NCI-H1436 (cell line): Measurements from ENCODE around the gene SLC22A7.

Source experiments
- DNase-seq: peaks from one replicate; lab custom pipeline; 2025; lab: John Stamatoyannopoulos, UW

The SLC22A7 gene

DNA sequence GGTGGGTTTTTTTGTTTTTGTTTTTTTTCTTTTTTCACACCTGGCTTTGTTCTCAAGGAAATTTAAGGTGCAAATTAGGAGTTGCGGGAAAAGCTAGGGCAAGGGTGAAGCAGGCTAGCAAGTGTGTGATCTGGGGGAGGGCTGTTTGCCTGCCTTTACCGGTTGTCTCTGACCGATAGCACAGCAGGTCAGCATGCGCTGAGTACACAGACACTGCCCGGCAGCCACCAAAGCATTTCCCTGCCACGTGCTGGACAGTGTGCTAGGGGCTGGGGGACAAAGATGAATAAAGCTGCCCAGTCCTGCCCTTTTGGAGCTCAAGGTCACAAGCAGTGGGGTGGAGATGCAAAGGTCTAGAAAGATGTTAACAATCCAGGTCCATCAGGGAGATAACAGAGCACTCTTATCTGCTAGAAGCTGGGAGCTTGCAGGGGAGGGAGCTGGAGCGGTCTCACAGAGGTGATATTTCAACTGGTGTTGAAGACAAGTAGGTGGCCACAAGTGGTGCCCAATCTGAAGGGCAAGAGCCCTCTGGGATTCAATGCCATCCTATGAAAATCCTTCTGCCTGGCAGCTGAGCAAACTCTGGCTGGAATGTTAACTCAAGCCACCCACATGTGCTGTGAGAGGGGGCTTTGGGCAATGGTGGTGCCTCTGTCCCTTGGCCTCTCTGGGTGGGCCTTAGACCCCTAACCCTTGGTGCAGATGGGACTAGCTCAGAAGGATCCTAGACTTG, 30.3 kb upstream of the SLC22A7 start:
- DNase-seq, result no peak

DNA sequence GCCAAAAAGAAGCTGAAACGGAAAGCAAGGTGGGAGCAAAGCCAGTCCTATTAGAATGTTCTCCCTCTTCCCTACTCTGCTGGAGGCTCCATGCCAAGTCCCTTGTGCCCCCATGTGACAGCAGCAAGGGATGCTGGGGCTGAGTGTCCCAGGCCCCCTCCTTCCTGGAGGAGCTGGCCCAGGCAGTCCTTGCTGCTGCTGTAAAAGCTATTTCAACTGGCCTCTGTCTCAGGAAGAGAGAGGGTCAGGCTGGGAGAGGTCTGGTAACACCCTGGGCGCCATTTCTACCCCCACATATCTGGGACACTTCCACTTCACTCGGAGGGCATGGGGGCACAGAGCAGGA, 29.7 kb upstream of the SLC22A7 start:
- no peak for DNase-seq

GRCh38 chr6:43268782-43269272, 29.2 kb upstream of the SLC22A7 start:
- DNase-seq, result no peak

- DNase-seq, result no peak
These were observed 28.6 kb upstream of the SLC22A7 start for GRCh38 chr6:43269273-43270007.

- peak; percentile 18 for DNase-seq
These were observed 26.8 kb upstream of the SLC22A7 start for GRCh38 chr6:43271103-43271815.

DNA sequence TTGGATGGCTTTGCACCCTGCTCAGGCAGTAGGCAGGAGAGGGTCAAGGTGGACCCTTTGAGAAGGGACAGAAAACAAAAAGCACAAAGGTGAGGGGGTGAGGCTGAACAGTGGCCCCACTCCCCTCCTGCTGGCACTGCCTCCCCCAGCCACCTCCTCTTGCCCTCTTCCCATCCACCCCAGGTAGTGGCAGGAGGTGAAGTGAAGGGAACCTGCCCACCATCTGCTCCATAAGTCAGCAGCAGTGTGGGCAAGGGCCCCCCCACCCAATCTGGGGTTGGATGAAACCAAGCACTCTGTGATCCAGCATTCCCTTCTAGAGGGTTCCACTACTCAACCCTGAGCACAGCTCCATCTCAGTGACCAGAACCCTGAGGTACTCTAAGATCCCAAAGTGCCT, 26.1 kb upstream of the SLC22A7 start:
- DNase-seq, result no peak

- no peak for DNase-seq
These were observed 24.4 kb upstream of the SLC22A7 start for GRCh38 chr6:43273707-43274106.

- no peak for DNase-seq
These were observed 23.7 kb upstream of the SLC22A7 start for GRCh38 chr6:43274127-43274915.

GRCh38 chr6:43274916-43275597, 23.0 kb upstream of the SLC22A7 start:
- DNase-seq, result no peak

GRCh38 chr6:43275801-43276576, 22.1 kb upstream of the SLC22A7 start:
- no peak for DNase-seq

- no peak for DNase-seq
These were observed 21.3 kb upstream of the SLC22A7 start for GRCh38 chr6:43276577-43277305.

- no peak for DNase-seq
These were observed 20.8 kb upstream of the SLC22A7 start for GRCh38 chr6:43277306-43277642.

DNA sequence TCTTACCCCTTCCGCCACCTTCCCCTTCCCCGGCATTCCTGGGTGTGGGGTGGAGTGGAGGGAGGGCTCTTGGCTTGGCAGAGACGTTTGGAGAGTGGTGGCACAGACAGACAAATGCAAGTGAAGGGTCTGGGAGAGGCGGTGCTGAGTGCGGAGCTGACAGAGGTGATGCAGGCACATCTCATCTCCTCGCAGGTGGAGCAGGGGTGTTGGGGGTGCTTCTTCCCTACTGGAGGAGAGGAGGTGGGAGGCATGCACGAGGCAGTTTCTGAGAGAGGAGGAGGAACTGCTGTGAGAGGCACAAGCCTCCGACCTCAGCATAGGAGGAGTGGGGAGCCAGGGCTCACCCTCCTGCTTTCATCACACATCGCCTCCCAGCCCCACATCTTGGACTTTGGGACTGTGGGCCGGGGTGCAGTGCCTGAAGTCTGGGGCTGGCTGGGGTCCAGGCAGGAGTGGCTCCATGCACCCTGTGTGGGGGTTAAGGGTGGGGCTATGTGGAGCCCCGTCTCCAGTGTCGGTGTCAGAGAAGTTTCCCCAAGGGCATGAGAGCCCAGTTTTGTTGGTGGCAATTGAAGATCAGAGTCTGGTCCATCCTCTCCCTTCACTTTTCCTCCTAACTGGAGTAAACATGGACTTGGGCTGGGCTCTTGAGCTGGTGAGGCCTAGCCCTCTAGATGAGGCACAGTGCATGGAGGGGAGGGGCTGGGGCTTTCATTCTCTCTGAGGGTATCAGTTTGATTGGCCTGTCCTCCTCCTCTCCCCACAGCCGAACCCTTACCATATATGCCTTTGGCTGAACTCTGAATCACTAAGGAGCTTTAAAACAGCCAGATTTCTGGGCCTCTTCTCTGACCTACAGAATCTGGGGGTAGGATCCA, 20.2 kb upstream of the SLC22A7 start:
- no peak for DNase-seq

DNA sequence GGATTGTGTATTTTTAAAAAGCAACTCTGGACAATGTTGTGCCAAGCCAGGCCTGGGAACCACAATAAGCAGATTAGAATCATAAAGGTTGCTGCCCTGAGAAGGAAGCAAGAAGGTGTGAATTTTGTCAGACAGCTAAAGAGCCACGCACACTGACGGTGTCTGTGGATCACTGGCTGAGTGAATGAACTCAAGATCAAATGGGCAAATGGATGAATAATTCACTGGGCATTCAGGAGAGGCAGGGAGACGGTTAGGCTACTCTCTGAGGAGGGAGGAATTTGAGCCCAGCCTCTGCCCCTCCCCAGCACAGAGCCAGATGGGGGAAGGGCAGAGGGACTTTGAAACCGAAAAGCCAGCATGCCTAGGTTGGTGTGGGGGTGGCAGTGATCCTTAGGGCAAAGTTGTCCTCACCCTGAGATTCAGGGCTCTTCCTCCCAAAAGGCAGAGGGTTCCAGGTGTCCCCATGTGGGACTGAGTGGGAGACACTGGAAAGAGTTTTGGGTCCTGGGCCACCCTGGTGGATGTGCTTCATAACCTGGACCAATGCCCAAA, 19.5 kb upstream of the SLC22A7 start:
- no peak for DNase-seq

DNA sequence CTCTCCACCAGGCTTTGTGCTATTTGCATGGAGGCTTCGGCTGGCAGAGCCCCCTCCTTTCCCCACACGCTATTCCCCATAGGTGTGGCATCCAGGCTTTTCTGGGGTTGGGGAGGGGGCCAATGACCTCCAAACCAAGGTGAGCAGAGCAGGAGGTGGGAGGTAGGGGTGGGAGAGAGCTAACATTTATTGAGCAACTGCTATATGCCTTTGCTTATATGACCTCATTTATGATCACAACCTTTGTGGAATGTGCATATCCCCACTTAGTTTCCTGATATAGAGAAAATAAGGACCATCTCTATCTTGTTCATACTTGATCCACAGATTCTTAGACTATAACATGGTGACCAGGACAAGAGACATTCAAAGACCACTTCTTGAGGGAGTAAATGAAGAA, 17.8 kb upstream of the SLC22A7 start:
- no peak for DNase-seq

DNA sequence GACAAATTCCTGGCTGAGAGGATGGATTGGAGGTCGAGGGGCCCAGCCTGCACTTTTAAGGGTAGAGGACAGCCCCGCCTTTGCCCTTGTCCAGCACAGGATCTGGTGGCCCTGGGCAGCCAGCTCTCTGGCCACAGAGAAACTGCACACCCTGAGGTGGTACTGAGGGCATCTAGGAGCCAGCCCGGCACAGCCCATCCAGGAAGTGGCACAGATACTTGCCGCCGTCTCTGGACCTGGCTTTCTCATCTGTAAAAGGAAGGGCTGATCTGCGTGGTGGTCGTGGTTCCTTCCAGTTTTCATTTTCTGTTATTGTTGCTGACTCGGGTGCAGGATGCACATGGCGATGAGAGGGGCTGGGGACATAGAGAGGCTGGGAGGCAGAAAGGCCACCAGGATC, 16.0 kb upstream of the SLC22A7 start:
- no peak for DNase-seq

- DNase-seq, result no peak
These were observed 15.2 kb upstream of the SLC22A7 start for GRCh38 chr6:43282636-43283513.

- no peak for DNase-seq
These were observed 14.6 kb upstream of the SLC22A7 start for GRCh38 chr6:43283514-43283901.
